ACC112 (cell line): ENCODE data around the gene TFF2.

ENCODE experiments used
- H2AFZ ChIP-seq: fragments of 200-600 bp; sonication (generic); one replicate; pipeline ENCODE4 v1.6.0; 2017; ENCODE audit warnings: antibody characterized with exemption, low read length; ENCODE audit not compliant: unreplicated experiment
- H3K27ac ChIP-seq: fragments of 200-600 bp; sonication (generic); 2 replicates; pipeline ENCODE4 v1.5.1; 2014; ENCODE audit warnings: low read depth, mild to moderate bottlenecking, antibody characterized with exemption, low read length, moderate library complexity
- H3K27me3 ChIP-seq: fragments of 200-600 bp; sonication (generic); 2 replicates; pipeline ENCODE4 v1.6.1; 2014; ENCODE audit warnings: mild to moderate bottlenecking, antibody characterized with exemption, low read length, moderate library complexity, mixed read lengths; ENCODE audit not compliant: insufficient read depth
- H3K36me3 ChIP-seq: fragments of 200-600 bp; sonication (generic); 2 replicates; pipeline ENCODE4 v1.6.1; 2016; ENCODE audit warnings: mild to moderate bottlenecking, antibody characterized with exemption, low read length, moderate library complexity, mixed read lengths; ENCODE audit not compliant: insufficient read depth
- H3K4me1 ChIP-seq: fragments of 200-600 bp; sonication (generic); one replicate; pipeline ENCODE4 v1.6.1; 2016; ENCODE audit warnings: low read length, mixed read lengths; ENCODE audit not compliant: insufficient read depth, unreplicated experiment, control insufficient read depth
- H3K4me3 ChIP-seq: fragments of 200-600 bp; sonication (generic); 2 replicates; pipeline ENCODE4 v1.5.1; 2014; ENCODE audit warnings: mild to moderate bottlenecking, low read depth, low read length
- H3K79me2 ChIP-seq: fragments of 200-600 bp; sonication (generic); one replicate; pipeline ENCODE4 v1.6.0; 2016; ENCODE audit warnings: low read length; ENCODE audit not compliant: control insufficient read depth, unreplicated experiment, insufficient read depth

The TFF2 gene

DNA sequence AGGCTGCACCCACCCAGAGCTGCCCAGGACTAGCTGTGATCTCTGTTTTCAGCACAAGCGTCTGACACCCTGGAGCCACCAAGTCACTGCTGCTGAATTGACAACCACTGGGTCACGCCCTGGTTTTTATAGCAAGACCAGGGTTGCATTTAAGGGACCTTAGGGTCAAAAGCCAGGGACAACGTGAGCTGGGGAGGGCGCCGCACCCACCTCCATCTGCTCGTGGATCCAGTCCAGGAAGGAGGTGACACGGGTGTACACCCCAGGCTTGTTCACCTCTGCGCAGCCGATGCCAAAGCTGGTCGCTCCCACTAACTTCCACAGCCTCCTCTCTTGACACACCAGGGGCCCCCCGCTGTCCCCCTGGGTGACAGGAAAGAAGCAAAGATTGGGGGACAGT lies 24.7 kb upstream of the TFF2 start:
- no peak overlapping the region for H3K4me3 ChIP-seq
- H3K79me2 ChIP-seq = no peaks in the 10 kb centered on the region
- no peak overlapping the region for H3K27ac ChIP-seq
- H3K4me1 ChIP-seq = no peaks in the 10 kb centered on the region
- no peak overlapping the region for H2AFZ ChIP-seq
- H3K36me3 ChIP-seq = no peaks in the 10 kb centered on the region
- peaks cover 74% of the 10 kb centered on the region for H3K27me3 ChIP-seq

DNA sequence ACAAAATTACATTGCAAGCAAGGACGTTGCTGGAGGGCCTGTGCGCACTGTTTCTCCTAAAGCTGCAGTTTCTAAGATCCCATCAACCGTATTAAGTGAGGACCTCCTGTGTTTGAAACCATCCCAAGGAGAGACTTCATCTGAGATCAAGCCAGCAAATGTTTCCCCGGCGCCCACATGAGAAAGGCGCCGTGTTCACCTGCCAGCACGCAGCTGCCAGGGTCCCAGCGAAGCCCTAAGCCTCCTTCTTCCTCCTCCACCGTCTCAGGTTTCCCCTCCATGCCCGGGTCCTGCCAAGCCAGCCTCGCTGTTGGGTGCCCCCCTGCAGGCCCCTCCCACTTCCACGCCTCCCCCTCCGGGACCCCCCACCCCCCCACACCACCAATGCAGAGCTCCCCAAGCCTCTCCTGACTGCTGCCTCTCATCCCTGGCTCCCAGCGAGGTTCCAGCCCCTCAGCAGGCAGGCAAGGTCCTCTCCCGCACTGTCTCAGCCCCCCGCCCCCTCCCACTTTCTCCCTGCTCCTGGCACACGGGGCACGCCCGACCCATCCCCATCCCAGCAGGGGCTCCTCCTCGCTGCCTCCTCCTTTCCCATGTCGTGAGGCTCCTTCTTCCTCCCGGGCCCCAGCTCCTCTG lies 24.2 kb upstream of the TFF2 start:
- Histone ChIP-seq H3K4me1 (no peaks in the 10 kb centered on the region), H3K4me3 (no peak overlapping the region), H3K27me3 (peaks cover 69% of the 10 kb centered on the region), H3K36me3 (no peaks in the 10 kb centered on the region), H3K79me2 (no peaks in the 10 kb centered on the region), H3K27ac (no peak overlapping the region), H2AFZ (no peak overlapping the region)

DNA sequence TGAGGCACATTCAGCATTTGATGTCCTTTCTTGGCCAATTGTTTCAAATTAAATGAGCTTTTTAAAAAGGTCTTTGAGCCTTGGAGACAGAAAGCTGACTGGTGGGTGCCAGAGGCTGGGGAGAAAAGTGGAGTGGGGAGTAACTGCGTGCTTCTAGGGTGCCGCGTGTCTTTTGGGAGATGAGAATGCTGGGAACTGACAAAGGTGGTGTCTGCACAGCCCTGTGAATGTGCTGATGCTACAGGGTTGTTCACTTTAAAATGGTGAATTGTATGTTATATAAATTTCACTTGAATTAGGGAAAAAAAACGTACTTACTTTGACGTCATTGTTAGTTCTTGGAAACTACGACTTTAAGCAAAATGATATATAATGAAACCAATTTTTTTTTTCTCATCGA lies 23.7 kb upstream of the TFF2 start:
- no peaks in the 10 kb centered on the region for H3K79me2 ChIP-seq
- H3K27me3 ChIP-seq = peaks cover 67% of the 10 kb centered on the region
- H3K27ac ChIP-seq = no peak overlapping the region
- no peaks in the 10 kb centered on the region for H3K4me1 ChIP-seq
- H3K36me3 ChIP-seq = no peaks in the 10 kb centered on the region
- no peak overlapping the region for H2AFZ ChIP-seq
- H3K4me3 ChIP-seq = no peak overlapping the region

DNA sequence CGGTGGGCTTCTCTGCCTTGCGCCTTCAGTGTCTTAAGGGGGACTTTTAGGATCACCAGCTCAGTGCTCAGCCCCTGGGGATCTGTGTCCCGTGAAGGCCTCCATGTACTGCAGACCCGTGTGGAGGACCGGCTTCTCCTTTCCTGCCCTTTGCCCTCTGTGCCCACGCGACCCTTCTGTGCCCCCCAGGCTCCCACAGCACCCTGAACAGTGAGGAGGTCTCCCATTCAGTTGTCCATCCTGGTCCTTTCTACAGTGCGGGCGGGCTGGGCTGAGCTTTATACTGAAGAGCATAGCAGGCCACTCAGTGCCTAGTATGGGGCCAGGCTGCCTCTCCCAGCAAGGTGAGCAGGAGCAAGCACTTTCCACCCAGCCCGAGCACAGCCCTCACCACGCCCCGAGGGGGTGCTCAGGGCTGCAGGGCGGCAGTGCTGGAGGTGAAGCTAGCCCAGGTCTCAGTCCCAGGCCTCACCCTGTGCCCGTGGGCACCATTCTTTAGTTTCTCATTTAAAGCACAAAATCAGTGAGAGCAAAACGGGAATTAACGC lies 23.2 kb upstream of the TFF2 start:
- Histone ChIP-seq H3K36me3 (no peaks in the 10 kb centered on the region), H2AFZ (no peak overlapping the region), H3K4me1 (no peaks in the 10 kb centered on the region), H3K79me2 (no peaks in the 10 kb centered on the region), H3K27me3 (peaks cover 68% of the 10 kb centered on the region), H3K27ac (no peak overlapping the region), H3K4me3 (no peak overlapping the region)

DNA sequence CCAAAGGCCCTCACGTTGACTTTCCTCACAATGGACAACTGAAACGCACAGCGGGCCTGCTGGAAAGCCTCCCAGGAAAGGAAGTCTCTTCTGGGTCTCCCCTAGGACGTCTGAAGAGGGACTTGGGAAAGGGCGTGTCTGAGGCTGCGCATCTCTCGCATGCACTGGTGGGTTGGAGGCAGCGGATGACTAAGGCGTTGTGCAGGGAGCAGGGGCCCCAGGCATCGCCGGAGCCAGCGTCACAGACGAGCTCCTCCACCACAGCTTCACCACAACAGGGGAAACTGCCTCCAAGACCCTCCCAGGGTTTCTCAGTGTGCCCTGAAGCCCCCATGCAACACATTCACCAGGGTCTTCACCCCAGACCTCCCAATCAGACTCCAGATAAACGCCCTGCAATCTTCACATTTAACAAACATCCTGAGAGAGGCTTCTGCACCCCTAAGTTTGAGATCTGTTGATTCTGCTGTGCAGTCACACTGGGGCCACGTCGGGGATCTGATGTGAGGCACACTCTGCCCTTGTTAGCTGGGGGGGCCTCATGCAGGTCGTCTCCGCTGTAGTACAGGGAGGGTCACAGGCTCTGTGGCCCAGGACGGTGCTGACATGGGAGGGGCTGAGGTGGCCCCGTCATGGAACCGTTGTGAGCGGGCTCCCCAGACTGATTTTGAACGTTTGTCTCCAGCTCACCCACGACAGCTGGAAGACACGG lies 22.6 kb upstream of the TFF2 start:
- H3K4me1 ChIP-seq = no peaks in the 10 kb centered on the region
- no peaks in the 10 kb centered on the region for H3K36me3 ChIP-seq
- peaks cover 68% of the 10 kb centered on the region for H3K27me3 ChIP-seq
- no peak overlapping the region for H3K4me3 ChIP-seq
- H3K79me2 ChIP-seq = no peaks in the 10 kb centered on the region
- H2AFZ ChIP-seq = no peak overlapping the region
- no peak overlapping the region for H3K27ac ChIP-seq

DNA sequence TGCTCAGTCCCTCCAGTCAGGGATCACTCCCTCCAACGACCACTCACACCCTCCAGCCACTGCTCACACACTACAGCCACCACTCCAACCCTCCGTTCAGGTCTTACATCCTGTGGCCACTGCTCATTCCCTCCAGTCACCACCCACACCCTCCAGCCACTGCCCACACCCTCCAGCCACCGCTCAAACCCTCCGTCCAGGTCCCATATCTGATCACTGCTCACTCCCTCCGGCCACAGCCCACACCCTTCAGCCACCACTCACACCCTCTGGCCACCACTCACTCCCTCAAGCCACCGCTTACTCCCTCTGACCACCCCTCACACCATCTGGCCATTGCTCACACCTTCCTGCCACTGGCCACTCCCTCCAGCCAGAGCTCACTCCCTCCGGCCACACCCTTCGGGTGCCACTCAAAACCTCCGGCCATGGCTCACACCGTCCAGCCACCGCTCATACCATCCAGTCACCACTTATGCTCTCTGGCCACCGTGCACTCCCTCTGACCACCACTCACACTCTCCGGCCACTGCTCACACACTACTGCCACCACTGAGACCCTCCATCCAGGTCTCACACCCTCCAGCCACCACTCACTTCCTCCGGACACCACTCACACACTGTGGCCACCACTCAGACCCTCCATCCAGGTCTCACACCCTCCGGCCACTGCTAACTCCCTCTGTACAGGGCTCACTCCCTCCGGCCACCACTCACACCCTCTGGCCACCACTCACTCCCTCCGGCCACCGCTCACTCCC lies 20.3 kb upstream of the TFF2 start:
- Histone ChIP-seq H3K4me1 (no peaks in the 10 kb centered on the region), H3K4me3 (no peak overlapping the region), H3K79me2 (no peaks in the 10 kb centered on the region), H3K27ac (no peak overlapping the region), H2AFZ (no peak overlapping the region), H3K36me3 (no peaks in the 10 kb centered on the region), H3K27me3 (peaks cover 56% of the 10 kb centered on the region)

DNA sequence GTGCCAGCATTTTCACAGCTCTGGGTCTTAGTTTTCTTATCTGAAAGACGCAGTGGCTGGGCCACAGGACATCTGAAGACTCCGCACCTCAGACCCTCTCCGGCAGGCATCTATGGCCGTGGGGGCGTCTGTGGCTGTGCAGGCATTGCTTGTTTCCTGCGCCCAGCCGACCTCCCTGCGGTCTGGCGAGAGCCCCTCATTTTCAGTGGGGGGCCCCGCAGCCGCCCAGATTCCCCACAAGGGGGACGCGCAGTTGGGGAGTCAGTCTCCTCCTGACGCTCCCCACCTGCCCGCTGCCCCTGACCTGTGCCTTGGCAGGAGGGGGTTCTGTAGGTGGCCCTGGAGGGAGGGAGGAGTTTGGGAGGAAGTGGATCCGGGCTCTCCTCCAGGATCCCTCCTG lies 19.0 kb upstream of the TFF2 start:
- Histone ChIP-seq H2AFZ (no peak overlapping the region), H3K4me1 (no peaks in the 10 kb centered on the region)

DNA sequence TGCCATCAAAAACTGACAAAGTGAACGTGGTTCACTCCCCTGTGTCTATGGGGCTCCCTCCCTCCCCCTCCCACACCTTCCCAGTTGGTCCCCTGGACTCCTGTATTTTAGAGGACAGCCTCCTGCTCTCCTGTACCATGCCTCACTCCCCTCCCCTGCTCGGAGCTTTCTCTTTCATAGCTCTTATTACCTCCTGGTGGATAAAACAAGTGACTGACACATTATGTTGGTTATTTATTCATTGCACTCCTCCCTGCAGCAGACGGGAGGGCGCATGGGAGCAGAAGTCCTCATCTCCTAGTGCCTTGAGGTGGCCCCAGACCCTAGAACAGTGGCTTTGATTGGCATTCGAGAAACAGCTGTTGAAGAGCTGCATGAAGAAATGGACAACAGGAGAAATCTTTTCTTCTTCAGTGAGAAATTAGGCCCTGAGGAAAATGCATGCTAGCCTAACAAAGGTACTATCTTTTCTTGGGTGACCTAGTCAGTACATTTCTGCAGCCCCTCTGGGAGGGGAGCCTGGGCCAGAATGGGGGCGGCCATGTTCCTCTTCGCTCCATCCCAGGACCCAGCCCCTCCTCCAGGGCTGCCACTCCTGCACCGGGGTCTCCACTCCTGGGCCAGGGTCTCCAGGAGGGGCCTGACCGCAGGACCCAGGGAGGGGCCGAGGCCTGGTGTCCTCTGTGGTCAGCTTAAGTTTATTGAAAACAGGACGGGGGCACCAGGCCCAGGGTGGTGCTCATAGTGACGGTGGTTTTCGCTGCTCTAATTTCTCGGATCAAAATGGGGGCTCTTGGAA lies 16.8 kb upstream of the TFF2 start:
- Histone ChIP-seq H3K27ac (no peak overlapping the region), H3K4me3 (no peak overlapping the region), H3K79me2 (no peaks in the 10 kb centered on the region), H3K27me3 (peaks cover 43% of the 10 kb centered on the region; the same call in 1 of the 2 replicates), H3K4me1 (no peaks in the 10 kb centered on the region), H2AFZ (no peak overlapping the region), H3K36me3 (no peaks in the 10 kb centered on the region)

More for the DNA sequence above, 19.0 kb upstream of the TFF2 start:
- Histone ChIP-seq H3K27ac (no peak overlapping the region), H3K27me3 (peaks cover 50% of the 10 kb centered on the region), H3K36me3 (no peaks in the 10 kb centered on the region), H3K79me2 (no peaks in the 10 kb centered on the region), H3K4me3 (no peak overlapping the region)

DNA sequence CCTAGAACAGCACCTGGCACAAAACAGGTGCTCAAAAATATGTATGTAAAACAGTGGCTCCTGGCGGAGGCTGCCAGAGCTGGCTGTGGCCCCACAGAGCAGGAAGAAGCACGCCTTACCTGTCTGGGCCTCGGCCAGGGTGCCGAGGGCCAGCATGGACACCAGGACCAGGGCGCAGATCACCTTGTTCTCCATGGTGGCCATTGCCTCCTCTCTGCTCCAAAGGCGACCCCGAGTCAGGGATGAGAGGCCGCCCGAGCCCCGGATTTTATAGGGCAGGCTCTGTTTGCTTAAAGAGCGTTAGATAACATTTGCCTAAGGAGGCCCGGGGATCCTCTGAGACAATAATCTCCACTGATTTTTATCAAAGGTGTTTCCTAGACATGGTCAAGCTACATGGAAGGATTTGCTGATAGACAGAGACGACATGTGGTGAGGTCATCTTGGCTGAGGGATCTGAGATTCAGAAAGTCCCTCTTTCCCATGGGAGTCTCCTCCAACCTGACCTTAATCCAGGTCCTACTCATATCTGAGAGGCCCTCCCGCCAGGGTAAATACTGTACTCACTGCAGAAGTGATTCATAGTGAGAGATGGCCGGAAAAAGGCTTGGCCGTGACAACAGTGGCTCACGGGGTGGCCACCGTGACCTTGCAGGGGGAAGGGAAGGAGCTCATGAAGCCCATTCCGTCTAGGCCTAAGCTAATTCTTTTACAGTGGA lies 15.7 kb upstream of the TFF2 start, which contains the start of gene TFF1:
TFF1 (minus strand) TSS at position 244 of the 719 bp plus-strand sequence; CDS start at position 204, 40 bp downstream.
- H3K27me3 ChIP-seq = peaks cover 49% of the 10 kb centered on the region
- no peak within 1 kb of the TSS for H3K27ac ChIP-seq
- H3K36me3 ChIP-seq = no peaks in the 10 kb centered on the region
- no peak within 1 kb of the TSS for H2AFZ ChIP-seq
- no peaks in the 10 kb centered on the region for H3K79me2 ChIP-seq
- H3K4me1 ChIP-seq = no peaks in the 10 kb centered on the region
- H3K4me3 ChIP-seq = no peak within 1 kb of the TSS
